GM12892 (cell line): Measurements from ENCODE around the gene RYK. TPM values are rescaled to one million over a fixed set of nuclear protein-coding genes. Genes with fewer than 3 reads are reported as not detected.
A peak's percentile ranks its signal among the peaks of the same experiment; 100 is the strongest.

Source experiments
- DNase-seq: peaks from one replicate; pipeline ENCODE4 v3.0.0; 2011; ENCODE audit not compliant: insufficient read length
- FAIRE-seq: peaks from 2 replicates; lab custom pipeline; 2011; peaks lifted over from hg19 to GRCh38; lab: Jason Lieb, UNC
- POLR2A ChIP-seq: IDR thresholded peaks from 2 replicates; pipeline ENCODE4 v1.6.1; 2011; ENCODE audit warnings: low read depth, low read length, control low read depth
- POLR2AphosphoS5 ChIP-seq: IDR thresholded peaks from 2 replicates; pipeline ENCODE4 v1.6.1; 2011; ENCODE audit warnings: low read depth, low read length, control low read depth
- TAF1 ChIP-seq: IDR thresholded peaks from 2 replicates; pipeline ENCODE4 v1.6.1; 2011; ENCODE audit warnings: low read depth, mild to moderate bottlenecking, control low read depth, low read length, borderline replicate concordance
- polyA plus RNA-seq: library from polyadenylated mRNA; unstranded; fragments of >200 nt; gene quantifications from one replicate; pipeline ENCODE4 v1.2.1, GENCODE V29; 2012; ENCODE audit warnings: missing spikeins, inconsistent platforms; ENCODE audit not compliant: missing spikeins

The RYK gene
- polyA plus RNA-seq: 13.9 TPM

DNA sequence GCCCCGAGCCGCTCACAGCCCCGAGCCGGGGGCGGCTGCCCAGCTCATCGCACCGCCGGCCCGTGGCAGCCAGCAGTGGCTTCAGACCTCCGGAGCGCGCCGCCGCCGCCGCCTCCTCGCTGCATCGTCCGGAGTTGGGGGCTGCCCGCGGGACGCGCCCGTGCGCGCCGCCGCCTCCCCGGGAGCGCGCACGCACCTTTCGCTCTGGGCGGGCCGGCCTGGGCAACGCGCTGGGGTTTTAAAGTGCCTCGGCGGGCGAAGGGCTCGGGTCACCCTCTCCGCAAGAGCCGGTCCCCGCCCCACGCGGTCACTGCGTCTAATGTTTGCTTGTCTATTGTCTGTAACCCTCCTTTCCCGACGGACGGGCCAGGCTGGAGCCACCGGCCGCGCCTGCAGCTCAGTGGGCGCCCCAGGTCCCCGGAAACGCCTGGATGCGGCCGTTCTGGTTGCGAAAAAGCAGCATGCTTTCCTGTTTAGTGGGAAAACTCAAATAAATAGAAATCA, at the start of gene RYK:
Gene RYK, minus strand, starts transcription at position 143 of the 504 bp plus-strand sequence. CDS start 205 bp downstream, outside the sequence.
- DNase-seq (peak; percentile 82), FAIRE-seq (peak; percentile 94)
- TF ChIP-seq TAF1 (peak; percentile 63; the same call in 1 of the 2 replicates), POLR2AphosphoS5 (0 out of 2 replicates have a peak, but pooled peaks have one; percentile 39), POLR2A (peak; percentile 65; the same call in 1 of the 2 replicates)

DNA sequence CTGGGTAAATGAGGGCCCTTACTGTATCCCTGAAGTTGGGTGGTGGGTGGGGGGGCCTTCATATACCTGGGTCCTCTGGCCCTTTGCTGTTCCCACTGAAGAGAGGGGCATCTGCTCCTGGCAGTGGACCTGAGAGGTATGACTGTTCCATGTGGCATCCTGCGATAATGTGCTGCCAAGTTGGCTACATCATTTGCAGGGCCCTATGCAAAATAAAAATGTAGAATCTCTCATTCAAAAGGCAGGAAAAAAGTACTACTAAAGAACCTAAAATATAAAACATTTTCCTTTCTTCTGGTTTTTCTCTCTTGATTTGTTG, 49.2 kb upstream of the RYK start:
- no peak for TF ChIP-seq POLR2AphosphoS5
- no peak for TF ChIP-seq TAF1
- no peak for TF ChIP-seq POLR2A
- DNase-seq: no peak
- FAIRE-seq: no peak

DNA sequence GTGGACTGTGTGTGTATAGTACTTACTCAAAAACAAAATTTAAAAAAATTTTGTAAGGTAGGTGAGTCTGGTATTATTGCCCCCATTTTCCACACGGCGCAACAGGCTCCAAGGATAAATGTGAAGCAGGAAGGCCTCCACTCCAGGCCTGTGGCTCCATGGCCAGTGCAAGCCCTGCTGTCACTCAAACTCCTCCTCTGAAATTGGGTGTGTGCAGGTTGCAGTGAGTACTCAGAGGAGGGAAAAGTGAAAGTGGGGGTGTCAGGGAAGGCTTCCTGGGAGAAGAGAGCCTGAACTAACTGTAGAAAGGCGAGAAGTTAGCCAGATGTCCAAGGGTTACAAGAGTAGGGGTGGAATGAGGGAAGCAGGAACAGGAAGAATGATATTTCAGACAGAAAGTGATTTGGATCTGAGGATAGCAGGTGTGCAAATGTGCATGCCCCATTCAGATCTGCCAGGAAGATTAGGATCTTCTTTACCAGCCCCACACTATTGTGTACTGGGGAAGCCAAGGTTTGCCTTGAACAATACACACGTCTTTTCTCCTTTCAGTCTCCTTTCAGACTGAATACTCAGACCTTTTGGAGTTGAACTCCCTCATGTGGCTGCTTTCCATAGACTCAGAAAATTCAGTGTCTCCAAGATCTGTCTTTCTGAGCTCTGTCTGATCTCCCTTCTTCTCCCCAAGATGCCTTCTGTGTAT, 48.7 kb upstream of the RYK start:
- TF ChIP-seq TAF1 (no peak), POLR2A (no peak), POLR2AphosphoS5 (no peak)
- FAIRE-seq (no peak), DNase-seq (no peak)

DNA sequence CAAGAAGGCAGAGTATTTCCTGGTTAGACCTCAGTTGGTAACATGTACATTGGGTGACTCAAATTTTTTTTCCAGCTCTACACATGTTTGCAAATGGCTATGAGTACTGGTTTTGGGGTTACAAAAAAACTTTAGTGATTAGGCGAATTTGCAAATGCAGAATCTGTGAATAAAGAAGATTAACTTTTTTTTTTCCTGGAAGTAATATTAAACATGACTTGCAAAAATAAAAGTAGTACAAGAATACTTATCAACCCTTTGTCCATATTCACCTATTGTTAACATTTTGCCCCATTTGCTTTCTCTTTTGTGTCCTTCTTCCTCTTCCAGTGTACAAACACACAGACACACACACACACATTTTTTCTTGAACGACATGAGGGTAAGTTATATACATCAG, 47.6 kb upstream of the RYK start:
- TF ChIP-seq POLR2A (no peak), TAF1 (no peak), POLR2AphosphoS5 (no peak)
- FAIRE-seq (no peak), DNase-seq (no peak)

DNA sequence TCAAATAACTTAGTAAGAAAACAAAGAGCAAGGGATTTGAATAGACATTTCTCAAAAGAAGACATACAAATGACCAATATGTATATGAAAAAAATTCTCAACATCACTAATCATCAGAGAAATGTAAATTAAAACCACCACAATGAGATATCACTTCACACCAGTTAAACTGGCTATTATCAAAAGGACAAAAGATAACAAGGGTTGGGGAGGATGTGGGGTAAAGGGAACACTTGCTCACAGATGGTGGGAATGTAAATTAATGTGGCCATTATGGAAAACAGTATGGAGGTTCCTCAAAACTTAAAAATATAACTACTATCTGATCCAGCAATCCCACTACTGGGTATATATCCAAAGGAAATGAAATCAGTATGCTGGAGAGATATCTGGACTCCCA, 46.0 kb upstream of the RYK start:
- FAIRE-seq: no peak
- no peak for DNase-seq
- TF ChIP-seq POLR2A: no peak
- no peak for TF ChIP-seq TAF1
- no peak for TF ChIP-seq POLR2AphosphoS5

DNA sequence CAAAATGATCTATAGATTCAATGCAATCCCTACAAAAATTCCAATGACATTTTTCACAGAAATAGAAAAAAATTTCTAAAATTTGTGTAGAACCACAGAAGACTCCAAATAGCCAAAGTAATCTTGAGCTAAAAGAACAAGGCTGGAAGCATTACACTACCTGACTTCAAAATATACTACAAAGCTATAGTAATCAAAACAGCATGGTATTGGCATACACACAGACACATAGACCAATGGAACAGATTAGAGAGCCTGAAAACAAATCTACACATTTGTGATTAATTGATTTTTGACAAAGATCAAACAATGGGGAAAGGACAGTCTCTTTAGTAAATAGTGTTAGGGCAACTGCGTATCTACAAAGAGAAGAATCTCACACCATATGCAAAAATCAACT, 45.3 kb upstream of the RYK start:
- TF ChIP-seq TAF1: no peak
- no peak for DNase-seq
- FAIRE-seq: no peak

DNA sequence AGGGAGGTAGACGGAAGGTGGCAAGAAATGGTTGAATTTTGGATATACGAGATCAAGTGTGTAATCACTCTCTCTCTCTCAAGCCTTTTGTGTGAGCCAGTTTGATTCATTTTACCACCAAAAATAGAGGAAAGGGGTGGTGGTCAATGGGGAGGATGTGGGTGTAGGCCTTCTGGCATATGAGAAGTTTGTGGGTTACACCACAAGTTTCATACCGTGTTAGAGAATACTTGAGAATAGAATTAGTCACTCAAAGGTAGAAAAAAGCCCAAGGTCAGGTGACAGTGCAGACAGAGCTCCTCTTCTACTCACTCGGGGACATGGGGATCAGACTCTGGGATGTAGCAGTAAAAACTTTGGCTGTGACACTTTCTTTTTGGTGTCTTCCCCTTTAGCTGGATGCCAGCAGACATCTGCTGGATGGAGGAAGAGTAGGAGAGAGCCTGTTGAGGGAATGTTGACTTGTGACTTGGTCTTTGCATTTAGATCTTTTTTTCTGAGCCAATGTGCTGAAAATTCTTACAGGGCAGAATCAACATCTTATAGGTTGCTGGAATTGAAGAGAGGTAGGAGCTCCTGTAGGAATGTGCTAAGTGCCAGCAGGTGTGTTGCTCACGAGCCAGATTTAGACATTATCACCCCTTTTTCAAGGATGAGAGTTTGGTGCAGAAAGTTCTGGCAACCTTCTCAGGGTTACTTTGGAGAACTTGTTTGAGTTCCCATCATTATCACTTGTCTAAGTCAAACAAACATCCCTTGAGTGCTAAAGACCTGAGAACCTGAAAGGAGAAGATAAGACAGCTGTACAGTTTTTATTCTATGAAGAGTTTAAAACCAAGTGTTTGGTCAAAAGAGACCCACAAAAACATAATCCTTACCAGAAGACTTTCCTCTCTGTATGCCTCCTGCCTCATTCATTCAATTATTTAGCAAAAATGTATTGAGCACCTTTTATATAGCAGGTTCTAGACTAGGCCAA, 43.9 kb upstream of the RYK start:
- peak; percentile 96 for FAIRE-seq
- TF ChIP-seq POLR2A: no peak
- peak; percentile 41 for DNase-seq

DNA sequence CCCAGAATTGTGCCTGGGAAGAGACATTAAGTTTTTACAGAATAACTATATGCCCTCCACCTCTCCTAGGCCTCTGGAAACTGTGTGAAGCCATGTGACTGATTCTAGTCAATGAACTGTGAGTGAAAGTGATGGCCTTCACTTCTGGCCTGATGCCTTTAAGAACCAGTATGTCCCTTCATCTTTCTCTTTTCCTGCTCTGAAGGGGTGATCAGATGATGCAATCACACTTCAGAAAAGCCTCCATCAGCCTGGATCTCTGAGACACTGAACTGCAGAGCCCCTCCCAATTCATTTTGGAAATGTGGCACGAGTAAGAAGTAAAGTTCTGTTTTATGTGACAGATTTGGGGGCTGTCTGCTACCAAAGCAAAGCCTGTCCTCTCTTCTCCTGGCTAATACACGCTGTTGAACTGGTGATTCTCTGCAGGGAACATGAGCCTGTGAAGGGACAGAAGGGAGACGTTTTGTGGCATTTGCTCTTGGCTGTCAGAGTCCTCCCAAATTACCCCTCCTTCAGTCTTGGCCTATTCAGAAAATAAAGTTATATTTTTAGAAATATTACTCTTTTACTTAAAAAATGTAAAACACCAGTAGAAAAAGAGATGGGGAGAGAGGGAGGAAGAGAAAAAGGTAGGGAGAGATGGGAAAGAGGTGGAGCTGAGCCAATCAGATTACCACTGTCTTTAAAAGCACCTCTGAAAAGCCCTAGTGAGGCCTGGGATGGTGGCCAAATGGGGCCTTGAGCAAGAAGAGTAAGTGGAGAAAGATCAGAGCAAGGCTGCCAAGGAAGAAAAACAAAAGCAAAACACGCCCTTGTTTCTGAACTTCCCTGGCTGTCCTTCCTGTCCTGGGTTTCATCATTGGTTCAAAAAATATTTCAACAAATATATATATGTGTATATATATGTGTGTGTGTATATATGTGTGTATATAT, 40.9 kb upstream of the RYK start:
- DNase-seq (no peak), FAIRE-seq (no peak)

DNA sequence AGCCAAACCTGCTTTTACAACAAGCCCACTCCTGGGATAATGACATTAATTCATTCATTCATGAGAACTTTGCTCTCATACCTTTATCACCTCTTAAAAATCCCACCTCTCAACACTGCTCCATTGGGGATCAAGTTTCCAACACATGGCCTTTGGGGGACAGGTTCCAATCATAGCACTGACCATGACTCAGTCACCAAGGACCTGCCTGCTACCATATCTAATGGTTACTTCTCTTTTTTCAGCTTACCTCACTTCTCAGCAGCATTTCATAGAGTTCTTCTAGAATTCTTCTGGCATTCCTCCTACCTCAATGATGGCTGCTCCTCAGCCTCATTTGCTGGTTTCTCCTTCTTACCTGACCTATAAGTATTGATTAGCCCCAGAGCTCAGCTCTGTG, 36.9 kb upstream of the RYK start:
- FAIRE-seq (no peak), DNase-seq (no peak)
- no peak for TF ChIP-seq TAF1
- no peak for TF ChIP-seq POLR2A
- no peak for TF ChIP-seq POLR2AphosphoS5

More for the DNA sequence above, 40.9 kb upstream of the RYK start:
- no peak for TF ChIP-seq POLR2A
- no peak for TF ChIP-seq TAF1
- no peak for TF ChIP-seq POLR2AphosphoS5

DNA sequence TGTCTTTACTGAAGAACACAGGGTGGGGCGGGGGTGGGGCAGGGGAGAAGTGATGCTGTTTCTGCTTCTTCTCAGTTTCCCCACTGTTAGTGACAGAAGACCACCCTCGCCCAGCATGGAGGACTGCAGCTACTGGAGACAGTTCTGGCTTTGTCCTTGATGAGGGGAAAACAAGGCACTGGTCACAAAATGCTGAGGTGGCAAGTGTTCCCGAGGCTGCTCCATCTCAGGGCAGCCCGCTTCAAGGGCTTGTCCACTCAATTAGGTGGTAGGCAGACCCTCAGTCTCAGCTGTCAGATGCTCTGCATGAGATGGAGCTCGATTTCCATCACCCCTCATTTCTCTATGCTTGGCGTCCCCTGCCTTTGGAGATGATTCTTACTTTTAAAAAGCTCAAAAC, 33.8 kb upstream of the RYK start:
- DNase-seq (no peak), FAIRE-seq (no peak)
- no peak for TF ChIP-seq TAF1
- no peak for TF ChIP-seq POLR2AphosphoS5
- no peak for TF ChIP-seq POLR2A

DNA sequence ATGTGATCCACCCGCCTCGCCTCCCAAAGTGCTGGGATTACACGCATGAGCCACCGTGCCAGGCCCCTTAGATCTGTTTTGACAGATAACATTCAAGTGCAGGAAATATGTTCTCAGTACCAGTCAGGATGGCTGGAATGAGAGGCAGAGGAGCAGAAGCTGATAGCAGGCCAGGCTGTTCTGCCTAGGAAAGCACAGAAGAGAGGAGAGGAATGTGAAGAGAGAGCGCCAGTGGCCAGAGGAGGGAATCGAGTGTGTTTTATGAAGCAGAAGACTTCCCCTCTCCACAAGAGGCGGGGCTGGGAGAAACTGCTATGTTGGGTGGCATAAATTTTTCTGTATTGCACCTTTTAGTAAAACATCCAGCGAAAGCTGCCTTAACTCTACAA, 32.0 kb upstream of the RYK start:
- DNase-seq (no peak), FAIRE-seq (no peak)
- TF ChIP-seq POLR2AphosphoS5 (no peak), POLR2A (no peak)
